Dedifferentiated amniotic fluid mesenchymal stem cell (primary cell): ENCODE data around the gene GLIS1.
"Not testable (repeated sequence)": the region's sequence is repeated elsewhere in the genome, so short reads cannot be mapped to it uniquely, and the experiment has no call there.

Source experiments
- DNase-seq: peaks from one replicate; pipeline ENCODE4 v3.0.0-alpha.2; 2016; ENCODE audit errors: extremely low spot score

GLIS1 gene

DNA sequence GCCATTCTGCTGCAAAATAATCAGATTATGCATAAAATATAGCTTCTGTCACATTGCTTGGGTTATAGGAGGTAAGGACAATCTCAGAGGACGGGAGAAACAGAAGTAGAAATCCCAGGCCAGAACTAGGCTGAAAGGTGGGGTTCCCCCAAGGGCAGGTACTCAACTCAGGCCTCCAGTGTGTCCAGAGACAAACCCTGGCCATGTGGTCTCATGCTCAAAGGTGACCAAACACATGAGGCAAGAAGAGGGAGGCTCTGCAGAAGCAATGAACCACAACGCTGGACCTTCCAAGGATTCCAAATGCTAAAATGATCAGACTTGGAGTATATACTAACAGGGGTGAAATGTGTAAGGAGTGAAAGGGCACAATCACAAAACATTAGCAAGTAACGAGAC is 176.0 kb downstream of the GLIS1 start:
- no peak for DNase-seq

DNA sequence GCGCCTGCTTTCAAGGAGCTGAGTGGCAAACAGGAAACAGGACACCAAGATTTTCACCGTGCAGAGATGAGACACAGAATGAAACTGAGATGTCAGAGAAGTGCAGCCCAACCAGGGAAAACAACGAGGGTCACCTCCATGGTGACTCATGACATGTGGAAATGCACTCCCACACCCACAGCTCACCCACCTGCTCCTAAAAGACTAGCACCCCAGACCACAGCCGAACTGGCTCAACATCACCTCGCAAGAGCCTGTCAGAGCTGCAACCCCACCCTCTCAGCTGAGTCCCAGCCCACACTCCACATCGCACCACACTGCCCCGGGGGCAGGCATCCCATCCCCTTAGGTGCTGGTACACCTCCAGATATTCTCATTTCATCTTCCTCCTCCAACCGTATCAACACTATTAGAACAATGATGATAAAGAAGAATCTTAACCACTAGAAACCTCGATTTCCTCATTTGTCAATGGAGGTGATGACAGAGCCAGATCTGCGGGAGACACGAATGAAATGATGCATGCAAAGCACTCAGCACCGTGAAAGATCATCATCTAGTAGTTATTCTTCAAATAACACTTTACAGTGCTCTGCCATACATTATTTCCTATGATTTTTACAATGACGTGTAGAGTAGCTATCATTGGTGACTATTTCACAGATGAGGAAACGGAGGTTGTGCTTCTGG is 176.5 kb downstream of the GLIS1 start:
- DNase-seq = no peak

DNA sequence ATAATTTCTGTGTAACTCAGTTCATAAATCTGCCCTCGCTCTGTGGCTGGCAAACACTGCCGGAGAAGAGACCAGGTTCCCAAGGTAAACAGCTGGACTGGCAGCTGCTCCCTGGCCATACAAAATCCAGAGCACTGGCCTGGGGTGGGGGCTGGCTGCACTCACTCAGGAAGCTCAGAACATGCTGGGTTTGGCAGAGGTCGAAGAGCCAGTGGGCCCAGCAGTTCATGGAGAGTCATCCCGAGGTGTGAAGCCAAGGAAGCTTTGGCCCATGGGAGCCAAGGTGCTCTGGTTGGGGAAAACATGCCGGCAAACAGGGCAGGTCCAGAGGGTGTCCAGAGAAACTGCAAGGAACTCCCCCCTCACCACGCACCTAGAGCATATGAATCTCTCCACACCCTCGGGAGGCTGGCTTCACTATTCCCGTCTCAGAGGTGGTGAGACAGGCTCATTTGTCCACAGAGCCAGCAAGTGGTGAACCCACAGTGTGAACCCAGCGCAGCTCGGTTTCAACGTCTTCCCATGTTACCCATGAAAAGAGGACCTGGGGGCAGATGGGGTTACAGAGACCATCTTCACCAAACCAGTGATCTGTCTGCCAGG is 177.4 kb downstream of the GLIS1 start:
- DNase-seq = no peak

DNA sequence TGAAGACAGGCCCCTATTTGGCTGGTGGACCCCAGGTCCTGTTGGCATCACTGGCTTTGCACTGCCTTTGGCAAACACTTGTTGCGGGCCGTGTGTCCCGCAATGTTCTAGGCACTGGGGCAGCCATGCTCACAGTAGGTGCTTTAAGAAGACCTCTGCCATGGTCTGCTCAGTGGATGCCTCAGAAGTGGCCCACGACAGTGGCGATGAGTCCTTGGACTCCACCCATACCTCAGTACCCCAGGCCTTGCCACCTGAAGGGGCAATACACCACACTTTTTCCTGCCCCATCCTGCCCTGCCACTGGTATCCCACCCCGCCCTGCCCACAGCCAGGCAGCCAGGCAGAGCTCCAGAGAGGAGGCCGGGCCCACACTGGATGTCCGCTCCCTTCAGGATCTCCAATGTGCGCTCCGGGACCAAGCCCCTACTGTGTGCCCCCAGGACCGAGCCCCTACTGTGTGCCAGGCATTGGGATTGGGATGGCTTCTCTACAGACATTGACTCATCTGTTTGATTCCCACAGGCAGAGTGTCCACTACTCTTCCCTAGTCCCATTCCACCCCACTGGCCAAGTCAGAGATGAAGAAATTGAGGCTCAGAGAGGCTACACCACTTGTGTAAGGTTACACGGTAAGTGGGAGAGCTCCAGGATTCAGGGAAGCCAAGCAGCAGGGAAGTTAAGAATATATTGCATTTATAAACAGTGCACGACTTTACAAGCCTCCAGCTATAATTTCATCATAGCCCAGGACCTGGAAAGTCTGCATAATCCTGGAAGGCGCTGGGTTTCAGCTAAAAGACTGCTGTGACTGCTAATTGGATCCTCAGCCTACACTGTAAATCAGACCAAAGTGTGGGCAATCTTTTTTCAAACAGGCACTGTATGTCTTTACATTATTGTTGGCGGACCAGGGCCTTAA is 178.1 kb downstream of the GLIS1 start:
- DNase-seq = peak; percentile 24

DNA sequence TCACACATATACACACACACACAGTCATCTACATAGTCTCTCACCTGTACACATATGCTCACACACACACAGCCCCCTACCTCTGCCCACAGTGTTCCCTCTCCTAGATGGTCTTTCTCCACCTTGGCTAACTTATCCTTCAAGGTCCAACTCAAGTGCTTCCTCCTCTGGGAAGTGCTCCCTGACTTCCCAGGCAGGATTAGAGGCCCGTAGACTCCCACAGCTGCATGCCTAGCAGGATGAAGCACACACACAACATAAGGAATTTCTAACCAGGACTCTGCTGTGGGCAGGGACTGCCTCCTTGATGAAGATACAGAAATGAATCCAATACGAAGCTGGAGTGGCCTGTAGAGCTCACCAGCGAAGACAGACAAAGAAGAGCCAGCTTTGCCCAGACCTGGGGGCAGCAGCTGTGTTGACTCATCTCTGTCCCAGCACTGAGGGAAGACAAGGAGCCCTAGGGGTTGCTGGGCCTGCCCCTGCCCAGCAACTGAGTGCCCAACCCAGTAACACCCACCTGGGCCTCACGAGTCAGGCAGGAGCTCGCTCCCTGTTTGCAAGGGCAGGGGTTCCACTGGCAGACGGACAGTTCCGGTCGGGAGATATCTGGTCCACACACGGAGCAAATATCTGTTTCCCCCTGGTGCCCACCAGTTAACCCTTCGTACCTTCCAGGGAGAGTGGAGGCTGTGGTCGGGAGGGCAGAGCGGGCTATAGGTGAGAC is 178.9 kb downstream of the GLIS1 start:
- no peak for DNase-seq

DNA sequence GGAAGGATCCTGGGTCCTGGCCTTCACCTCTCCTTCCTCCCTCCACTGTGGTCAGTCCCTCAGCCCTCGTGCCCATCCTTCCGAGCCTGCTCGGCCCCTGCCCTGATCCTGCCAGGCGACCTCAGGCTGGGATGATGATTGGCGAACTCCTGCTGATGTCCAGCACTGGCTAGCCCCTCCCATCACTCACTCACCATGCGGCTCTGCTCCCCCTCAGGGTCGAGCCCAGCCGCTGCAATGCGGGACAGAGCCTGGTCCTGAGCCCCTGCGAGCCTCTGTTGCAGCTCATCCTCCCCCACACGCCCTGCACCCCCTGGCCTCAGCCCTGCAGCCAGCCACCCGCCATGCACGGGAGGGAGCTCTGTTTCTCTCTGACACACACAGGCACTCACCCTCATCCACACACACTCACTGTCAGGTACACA is 179.6 kb downstream of the GLIS1 start:
- no peak for DNase-seq

DNA sequence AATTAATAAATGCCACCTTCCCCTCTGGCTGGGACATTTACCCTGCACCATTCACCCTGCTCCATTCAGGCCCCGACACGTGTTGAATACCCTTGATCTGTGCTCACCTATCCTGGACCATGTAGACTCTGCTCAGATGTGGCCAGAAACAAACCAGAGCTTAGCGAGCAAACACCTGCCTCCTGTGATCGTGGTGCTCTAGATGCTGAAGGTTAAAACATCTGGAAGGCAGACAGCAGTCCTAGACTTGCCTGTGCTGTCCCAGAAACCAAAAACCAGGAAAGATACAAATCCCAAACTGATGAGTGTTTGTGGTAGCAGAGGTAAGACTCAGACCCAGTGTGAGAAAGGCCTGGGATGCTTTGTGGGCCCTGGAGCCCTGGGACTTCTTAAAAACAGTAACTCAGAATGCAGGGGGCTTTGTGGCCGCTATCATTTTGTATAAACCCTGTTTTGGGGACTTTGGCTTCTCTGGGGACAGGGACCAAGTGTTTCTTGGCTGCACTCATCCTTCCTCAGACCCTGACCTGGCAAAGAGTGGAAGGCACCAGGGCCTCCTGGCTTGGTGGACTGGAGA is 180.1 kb downstream of the GLIS1 start:
- DNase-seq = no peak

DNA sequence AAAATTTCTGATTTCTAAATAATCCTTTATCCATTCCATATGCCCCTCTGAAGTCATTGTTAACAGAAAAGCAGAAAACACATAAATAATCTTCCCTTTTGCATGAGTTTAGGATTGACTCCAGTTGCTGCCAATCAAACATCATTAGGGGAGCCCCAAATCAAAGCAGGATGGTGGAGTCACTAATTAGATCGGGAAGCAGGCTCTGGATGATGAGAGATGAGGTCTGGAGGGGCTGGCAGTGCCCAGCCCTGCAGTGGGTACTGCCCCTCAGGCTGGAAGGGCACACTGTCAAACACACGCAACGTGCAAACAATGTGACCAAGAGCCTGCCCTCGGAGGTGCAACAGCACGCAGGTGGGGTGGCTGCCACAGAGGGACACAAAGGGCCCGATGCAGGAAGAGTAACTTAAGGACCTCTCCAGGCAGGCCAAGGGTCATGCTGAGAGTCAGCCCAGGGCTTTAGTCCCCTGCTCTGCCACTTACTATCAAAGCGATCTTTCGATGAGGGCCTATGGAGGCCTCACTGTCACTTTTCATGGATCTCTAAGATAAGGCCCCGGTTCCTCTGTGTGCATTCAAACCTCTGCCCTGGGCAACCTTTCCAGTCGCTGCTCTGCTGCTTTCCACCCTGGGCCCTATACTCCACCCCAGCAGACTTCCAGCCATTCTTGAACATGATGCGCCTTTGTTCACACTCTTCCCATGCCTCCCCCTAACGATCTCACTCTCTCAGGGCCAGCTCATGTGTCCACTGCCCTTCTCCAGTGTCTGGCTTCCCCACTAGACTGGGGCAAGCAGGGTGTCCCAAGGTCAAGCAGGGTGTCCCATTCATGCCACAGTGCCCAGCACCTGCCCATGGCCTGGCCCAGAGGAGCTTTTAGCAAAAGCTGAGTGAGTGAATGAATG is 180.9 kb downstream of the GLIS1 start:
- DNase-seq = no peak

DNA sequence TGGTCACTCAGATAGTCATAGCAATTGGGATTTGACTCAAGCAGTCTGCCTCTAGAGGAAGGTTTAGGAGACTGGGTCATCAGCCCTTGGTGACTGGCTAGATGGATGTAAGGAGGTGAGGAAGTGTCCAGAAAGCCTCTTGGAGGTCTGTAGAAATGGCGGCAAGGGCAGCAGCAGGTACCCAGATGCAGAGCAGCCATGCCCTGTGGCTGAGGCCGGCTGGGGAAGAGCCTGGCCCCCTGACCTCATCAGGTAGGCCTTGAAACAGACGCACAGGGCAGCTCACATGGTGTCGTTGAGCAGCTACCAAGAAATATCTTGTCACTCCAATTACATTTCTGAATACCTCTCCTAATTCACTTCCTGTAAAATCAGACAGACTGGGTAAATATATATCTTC is 181.6 kb downstream of the GLIS1 start:
- DNase-seq = no peak

DNA sequence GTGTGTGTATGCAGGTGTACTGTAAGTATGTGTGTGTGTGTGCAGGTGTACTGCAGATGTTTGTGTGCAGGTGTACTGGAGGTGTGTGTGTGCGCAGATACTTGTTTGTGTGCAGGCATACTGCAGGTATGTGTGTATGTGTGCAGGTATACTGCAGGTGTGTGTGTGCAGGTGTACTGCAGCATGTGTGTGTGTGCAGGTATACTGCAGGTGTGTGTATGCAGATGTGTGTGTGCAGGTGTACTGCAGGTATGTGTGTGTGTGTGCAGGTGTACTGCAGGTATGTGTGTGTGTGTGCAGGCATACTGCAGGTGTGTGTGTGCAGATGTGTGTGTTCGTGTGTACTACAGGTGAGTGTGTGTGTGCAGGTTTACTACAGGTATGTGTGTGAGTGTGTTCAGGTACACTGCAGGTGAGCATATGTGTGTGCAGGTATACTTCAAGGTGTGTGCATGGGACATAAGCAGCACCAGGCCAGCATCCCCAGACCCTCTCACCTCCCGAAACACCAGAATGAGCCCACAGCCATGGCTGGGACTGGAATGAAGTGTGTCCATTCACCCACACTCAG is 182.2 kb downstream of the GLIS1 start:
- no peak for DNase-seq

DNA sequence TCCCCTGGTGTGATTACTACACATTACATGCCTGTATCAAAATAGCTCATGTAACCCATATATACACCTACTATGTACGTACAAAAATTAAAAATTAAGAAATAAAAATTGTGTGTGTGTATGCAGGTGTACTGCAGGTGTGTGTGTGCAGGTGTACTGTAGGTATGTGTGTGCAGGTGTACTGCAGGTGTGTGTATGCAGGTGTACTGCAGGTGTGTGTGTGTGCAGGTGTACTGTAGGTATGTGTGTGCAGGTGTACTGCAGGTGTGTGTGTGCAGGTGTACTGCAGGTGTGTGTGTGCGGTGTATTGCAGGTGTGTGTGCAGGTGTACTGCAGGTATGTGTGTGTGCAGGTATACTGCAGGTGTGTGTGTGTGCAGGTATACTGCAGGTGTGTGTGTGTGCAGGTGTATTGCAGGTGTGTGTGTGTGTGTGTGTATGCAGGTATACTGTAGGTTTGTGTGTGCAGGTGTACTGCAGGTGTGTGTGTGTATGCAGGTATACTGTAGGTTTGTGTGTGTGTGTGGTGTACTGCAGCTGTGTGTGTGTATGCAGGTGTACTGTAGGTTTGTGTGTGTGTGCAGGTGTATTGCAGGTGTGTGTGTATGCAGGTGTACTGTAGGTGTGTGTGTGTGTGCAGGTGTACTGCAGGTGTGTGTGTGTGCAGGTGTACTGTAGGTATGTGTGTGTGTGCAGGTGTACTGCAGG is 183.2 kb downstream of the GLIS1 start:
- not testable (repeated sequence) for DNase-seq

DNA sequence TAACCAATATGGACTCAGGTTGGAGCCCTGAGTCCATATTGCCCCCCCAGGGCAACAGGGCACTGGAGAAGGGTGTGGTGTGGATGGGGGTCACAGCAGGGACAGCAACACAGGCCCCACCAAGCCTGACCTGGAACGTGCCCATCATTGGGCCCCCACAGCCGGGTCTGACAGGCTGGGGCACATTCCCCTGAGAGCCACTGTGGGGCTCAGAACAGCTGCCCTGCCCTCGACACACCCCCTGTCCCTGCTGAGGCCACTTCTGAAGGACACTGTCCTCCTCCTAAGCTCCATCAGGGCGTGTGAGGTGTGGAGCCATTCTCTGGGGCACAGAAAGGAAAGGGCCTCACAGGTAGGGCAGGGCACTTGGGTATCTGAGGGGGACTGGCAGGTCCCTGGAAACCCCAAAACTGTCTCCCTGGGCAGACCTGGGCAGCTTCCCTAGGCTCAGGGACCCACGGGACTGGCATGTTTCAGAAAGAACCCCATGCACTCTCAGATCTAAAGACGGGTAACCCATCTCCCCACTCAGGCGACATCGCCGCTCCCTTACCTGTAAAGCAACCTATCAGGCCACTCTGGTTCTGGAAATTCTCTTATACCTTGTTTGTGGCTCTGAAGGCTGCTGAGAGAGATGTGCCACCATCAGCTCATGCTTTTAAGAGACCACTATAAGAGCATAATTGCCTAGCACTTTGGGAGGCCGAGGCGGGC is 184.2 kb downstream of the GLIS1 start:
- no peak for DNase-seq

DNA sequence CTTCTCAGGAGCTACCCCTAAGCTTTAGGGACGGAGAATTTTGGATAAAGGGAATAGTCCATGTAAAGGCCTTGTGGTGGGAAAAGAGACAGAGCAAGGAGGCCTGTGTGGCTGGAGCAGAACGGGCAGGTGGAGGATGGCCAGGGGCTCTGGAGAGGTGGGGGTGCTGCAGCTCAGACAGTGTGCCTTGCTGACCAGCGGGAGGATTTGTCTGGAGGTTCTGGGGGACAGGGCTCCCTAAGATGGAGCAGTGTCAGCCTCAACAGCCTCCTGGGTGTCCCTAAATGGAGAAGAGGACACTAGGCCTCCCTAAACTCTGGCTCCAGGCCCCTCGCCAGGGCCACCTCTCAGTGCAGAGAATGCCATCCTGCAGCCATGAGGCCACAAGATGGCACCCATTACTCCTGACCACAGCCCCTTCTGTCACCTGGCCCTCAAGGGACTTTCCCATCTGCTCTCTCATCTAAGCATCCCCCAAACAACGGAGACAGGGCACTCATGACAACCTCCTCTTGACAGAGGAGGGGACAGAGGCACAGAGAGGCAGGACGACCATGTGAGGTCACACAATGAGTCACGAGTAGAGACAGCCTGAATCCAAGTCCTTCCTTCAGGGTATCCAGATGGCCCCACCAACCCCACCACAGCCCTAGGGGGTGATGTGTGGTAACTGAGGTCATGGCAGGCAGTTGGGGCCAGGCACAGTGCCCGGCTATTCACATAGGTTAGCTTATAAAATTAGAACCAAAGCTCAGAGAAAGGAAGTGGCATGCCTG is 185.0 kb downstream of the GLIS1 start:
- DNase-seq = no peak

DNA sequence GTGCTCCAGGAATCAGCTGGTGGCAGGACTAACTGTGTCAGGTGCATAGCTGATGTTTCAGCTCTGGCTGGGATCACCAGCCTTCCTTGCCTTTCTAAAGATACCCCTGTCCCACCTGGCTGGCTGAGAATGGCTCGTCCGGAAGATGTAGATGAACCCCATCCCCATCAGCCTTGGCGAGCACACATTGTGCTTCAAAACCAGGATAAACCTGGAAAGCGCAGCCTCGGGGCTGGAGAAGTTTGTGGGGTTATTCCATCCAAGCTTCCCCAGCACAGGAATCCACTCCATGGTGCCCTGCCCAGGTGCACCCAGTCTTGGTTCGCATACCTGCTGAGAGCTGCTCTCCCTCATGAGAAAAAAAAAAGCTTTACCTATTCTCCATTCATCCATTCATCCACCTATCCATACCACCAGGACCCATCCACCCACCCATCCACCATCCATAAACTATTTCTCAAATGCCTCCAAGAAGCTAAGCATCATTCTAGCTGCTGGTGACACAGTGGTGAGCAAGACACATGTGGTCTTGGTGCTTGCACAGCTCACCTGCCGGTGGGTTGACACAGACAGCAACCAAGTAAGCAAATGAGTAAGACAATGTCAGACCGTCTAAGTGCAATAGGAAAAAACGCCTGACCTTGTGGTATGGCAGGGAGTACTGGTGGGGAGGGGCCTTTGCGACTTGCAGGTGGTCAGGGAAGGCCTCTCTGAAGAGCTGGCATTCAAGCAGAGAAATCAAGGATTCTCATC is 185.8 kb downstream of the GLIS1 start:
- no peak for DNase-seq

DNA sequence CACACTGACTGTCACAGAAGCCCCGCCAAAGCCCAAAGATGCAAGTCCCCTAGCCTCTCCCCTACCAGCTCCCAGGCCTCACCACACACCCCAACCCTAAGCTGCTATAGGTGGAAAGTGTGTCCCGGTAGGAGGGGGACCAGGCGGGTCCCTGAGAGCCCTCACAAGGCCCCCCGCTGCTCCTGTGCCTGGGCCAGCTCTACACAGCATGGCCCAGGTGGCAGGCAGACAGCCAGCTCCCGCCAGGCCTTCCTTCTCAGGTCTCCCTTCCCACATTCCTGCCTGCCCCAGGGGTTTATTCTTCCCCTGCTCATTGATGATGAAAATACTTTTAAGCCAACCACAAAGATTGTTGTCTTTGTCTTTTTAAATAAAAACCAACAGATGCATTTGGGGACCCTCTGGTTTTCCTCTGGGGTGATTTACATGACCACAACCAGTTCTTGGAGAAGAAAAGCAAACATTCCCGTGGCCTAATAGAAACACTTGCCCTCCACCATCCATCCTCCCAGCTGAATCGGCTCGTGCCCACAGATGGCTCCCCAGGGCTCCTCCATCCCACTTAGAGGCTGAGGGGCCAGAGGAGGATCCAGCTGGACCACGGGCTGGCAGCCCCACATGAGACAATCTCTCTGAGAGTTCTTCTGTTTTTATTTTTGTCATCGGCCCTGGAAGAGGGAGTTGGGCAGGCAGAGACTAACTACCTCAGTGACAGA is 186.7 kb downstream of the GLIS1 start:
- no peak for DNase-seq

DNA sequence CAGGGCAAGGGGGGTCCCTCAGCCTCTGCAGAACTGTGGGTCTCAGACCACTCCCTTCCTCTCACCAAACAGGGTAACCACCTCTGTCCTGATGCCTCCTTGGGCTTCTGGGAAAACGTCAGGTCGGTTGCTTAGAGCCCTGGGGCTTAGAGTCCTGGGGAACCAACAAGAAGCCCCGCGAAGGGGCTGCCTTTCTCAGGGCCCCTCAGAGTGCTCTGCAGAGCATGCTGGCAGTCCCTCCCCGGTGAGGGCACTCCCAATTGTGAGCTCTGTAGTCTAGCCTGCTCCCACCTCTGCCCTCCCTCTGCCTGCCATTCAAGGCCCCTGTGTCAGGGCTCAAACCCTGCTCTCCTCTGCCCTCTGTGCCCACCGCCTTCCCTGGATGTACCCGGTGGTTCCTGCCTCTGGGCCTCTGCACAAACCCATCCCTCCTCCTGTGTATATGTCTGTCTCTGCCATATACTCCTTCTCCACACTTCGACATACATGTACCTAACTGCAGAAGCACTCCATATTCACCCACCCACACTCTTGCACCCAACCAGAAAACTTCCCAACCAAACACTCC is 187.5 kb downstream of the GLIS1 start:
- DNase-seq = no peak
